HCT116 (cell line): Measurements from ENCODE around the gene ISCU. TPM values are rescaled to one million over a fixed set of nuclear protein-coding genes. Genes with fewer than 3 reads are reported as not detected.

Source experiments
- ATAC-seq: fragments of 200-7000 bp; cut with Tn5 transposase; 2 replicates; pipeline ENCODE4 v1.9.1; 2020; ENCODE audit warnings: mild to moderate bottlenecking, moderate library complexity
- BruUV-seq: library from RNA; stranded (reverse); fragments of 400-500 nt; replicated peaks from 2 replicates; lab custom pipeline; 2021; lab: Mats Ljungman, UMichigan
- CTCF ChIA-PET: fragments of 300-600 bp; sonication (Branson Sonifier 250); formaldehyde crosslinking; loops from one replicate; lab custom pipeline; 2021; ENCODE audit warnings: antibody characterized with exemption; lab: Charles Lee
- POLR2A ChIA-PET: fragments of 300-600, 350-600 bp; sonication (Branson Sonifier 250); formaldehyde crosslinking; loops from one replicate; lab custom pipeline; 2021; ENCODE audit warnings: antibody characterized with exemption; lab: Charles Lee
- RAD21 ChIA-PET, 2 experiments: fragments of 300-600 bp; sonication (Branson Sonifier 250); formaldehyde crosslinking; loops; one replicate each; lab custom pipeline; 2023; ENCODE audit warnings: low total read pairs in 2 of 2; ENCODE audit not compliant: uncharacterized antibody in 2 of 2, unreplicated experiment in 2 of 2, low non-redundant PET in 1 of 2; lab: Charles Lee
- DNase-seq: peaks from one replicate; pipeline ENCODE4 v3.0.0-alpha.2; 2010; ENCODE audit warnings: low read depth, low spot score
- H2AFZ ChIP-seq: fragments of 200-600 bp; shearing (Covaris generic), sonication (generic); 2 replicates; pipeline ENCODE4 v1.6.1; 2017; ENCODE audit warnings: low read depth, mixed run types, mixed read lengths, antibody characterized with exemption, low read length; ENCODE audit not compliant: poor library complexity, severe bottlenecking
- H3K27ac ChIP-seq: 2 replicates; pipeline ENCODE4 v1.5.1; 2012; ENCODE audit warnings: low read depth, low read length
- H3K27me3 ChIP-seq: fragments of 200-600 bp; sonication (generic); 2 replicates; pipeline ENCODE4 v1.6.1; 2016; ENCODE audit warnings: mixed run types, low read length, mixed read lengths; ENCODE audit not compliant: insufficient read depth
- H3K36me3 ChIP-seq, 2 experiments: fragments of 200-500 bp in 1 of 2; fragments of 200-600 bp in 1 of 2; sonication (Bioruptor generic) in 1 of 2; sonication (generic) in 1 of 2; 2 replicates each; pipeline versions ENCODE4 v1.5.1 to v1.6.1; 2014 to 2016; ENCODE audit warnings: low read length in 2 of 2, inconsistent platforms in 1 of 2, mixed read lengths in 1 of 2, mixed run types in 1 of 2; ENCODE audit not compliant: insufficient read depth in 2 of 2, control insufficient read depth in 1 of 2
- H3K4me1 ChIP-seq, 2 experiments: fragments of 200-600 bp in 1 of 2; sonication (generic) in 1 of 2; 2 replicates each; pipeline versions ENCODE4 v1.5.1 to v1.6.1; 2012 to 2017; ENCODE audit warnings: low read length in 2 of 2, inconsistent platforms in 1 of 2, mild to moderate bottlenecking in 1 of 2, mixed read lengths in 1 of 2, mixed run types in 1 of 2, moderate library complexity in 1 of 2; ENCODE audit not compliant: insufficient read depth in 2 of 2, control insufficient read depth in 1 of 2
- H3K4me2 ChIP-seq: fragments of 200-600 bp; sonication (generic); 2 replicates; pipeline ENCODE4 v1.6.1; 2017; ENCODE audit warnings: mixed run types, low read length, mixed read lengths
- H3K4me3 ChIP-seq, 2 experiments: fragments of 200-600 bp in 1 of 2; sonication (generic) in 1 of 2; replicated peaks in 1 of 2; 2 replicates each; pipeline ENCODE4 v1.5.1; 2011 to 2016; ENCODE audit warnings: low read length in 2 of 2, control low read depth in 1 of 2, low read depth in 1 of 2, mild to moderate bottlenecking in 1 of 2, mixed read lengths in 1 of 2, mixed run types in 1 of 2
- H3K79me2 ChIP-seq: fragments of 200-600 bp; sonication (generic); 2 replicates; pipeline ENCODE4 v1.6.1; 2017; ENCODE audit warnings: mild to moderate bottlenecking, mixed run types, low read length, moderate library complexity, mixed read lengths; ENCODE audit not compliant: insufficient read depth
- H3K9ac ChIP-seq: fragments of 200-600 bp; sonication (generic); 2 replicates; pipeline ENCODE4 v1.6.1; 2016; ENCODE audit warnings: low read length, mixed read lengths
- H3K9me2 ChIP-seq: fragments of 200-600 bp; sonication (generic), shearing (Covaris generic); 2 replicates; pipeline ENCODE4 v1.6.1; 2017; ENCODE audit warnings: mixed run types, mild to moderate bottlenecking, moderate library complexity; ENCODE audit not compliant: insufficient read depth
- H3K9me3 ChIP-seq, 2 experiments: fragments of 200-500 bp in 1 of 2; fragments of 200-600 bp in 1 of 2; sonication (Bioruptor generic) in 1 of 2; sonication (generic) in 1 of 2; 2 replicates each; pipeline ENCODE4 v1.6.1; 2014 to 2017; ENCODE audit warnings: low read length in 2 of 2, mixed read lengths in 2 of 2, inconsistent platforms in 1 of 2, low read depth in 1 of 2, mild to moderate bottlenecking in 1 of 2, mixed run types in 1 of 2, moderate library complexity in 1 of 2; ENCODE audit not compliant: control insufficient read depth in 1 of 2, insufficient read depth in 1 of 2
- H4K20me1 ChIP-seq: fragments of 200-600 bp; sonication (generic), shearing (Covaris generic); 2 replicates; pipeline ENCODE4 v1.6.1; 2017; ENCODE audit warnings: mixed run types, mild to moderate bottlenecking, moderate library complexity; ENCODE audit not compliant: insufficient read depth
- EZH2 ChIP-seq: fragments of 200-600 bp; sonication (generic); IDR thresholded peaks from 2 replicates; pipeline ENCODE4 v1.6.1; 2017; ENCODE audit warnings: antibody characterized with exemption, mixed run types
- FOSL1 ChIP-seq: IDR thresholded peaks from 2 replicates; pipeline ENCODE4 v1.6.1; 2012; ENCODE audit warnings: low read depth
- MAX ChIP-seq: IDR thresholded peaks from 2 replicates; pipeline ENCODE4 v1.6.1; 2012
- POLR2AphosphoS5 ChIP-seq: IDR thresholded peaks from 2 replicates; pipeline ENCODE4 v1.6.1; 2011; ENCODE audit warnings: mild to moderate bottlenecking, low read depth, low read length, moderate library complexity
- RAD21 ChIP-seq: IDR thresholded peaks from 2 replicates; pipeline ENCODE4 v1.6.1; 2012; ENCODE audit warnings: low read depth, mild to moderate bottlenecking
- SIN3A ChIP-seq: IDR thresholded peaks from 2 replicates; pipeline ENCODE4 v1.6.1; 2012; ENCODE audit warnings: low read depth
- SP1 ChIP-seq: IDR thresholded peaks from 2 replicates; pipeline ENCODE4 v1.6.1; 2012; ENCODE audit warnings: low read depth
- SRF ChIP-seq: IDR thresholded peaks from 2 replicates; pipeline ENCODE4 v1.6.1; 2012; ENCODE audit warnings: low read depth
- TCF7L2 ChIP-seq: IDR thresholded peaks from 2 replicates; pipeline ENCODE4 v1.7.0; 2011; ENCODE audit warnings: borderline replicate concordance, inconsistent platforms; ENCODE audit not compliant: insufficient read depth, insufficient read length; ENCODE audit errors: extremely low read depth
- ZFX ChIP-seq: fragments of 450-650 bp; IDR thresholded peaks from 2 replicates; pipeline ENCODE4 v1.6.1; 2017
- ZNF274 ChIP-seq: fragments of 200-500 bp; sonication (Bioruptor generic); IDR thresholded peaks from 2 replicates; pipeline ENCODE4 v1.6.1; 2014; ENCODE audit warnings: mild to moderate bottlenecking, low read depth, low read length, inconsistent platforms
- intact Hi-C: fragments of 100-400 bp; cut with micrococcal nuclease; formaldehyde crosslinking; loops from 2 replicates; pipeline ENCODE4 v1.10.0; 2022
- total RNA-seq: library from RNA; stranded (reverse); gene quantifications from one replicate; pipeline ENCODE4 v1.2.1, GENCODE V29; 2021; ENCODE audit not compliant: unreplicated experiment

ISCU gene
- total RNA-seq, 1 experiment from 2014 or later, result 89.6 TPM

- peaks cover 3 to 15% of the 10 kb centered on the region in 2 experiments; a peak in 2 of 4 replicates for H3K4me1 ChIP-seq
- TF ChIP-seq POLR2AphosphoS5, result no peak
- no peak for TF ChIP-seq ZFX
- TF ChIP-seq MAX, result no peak
- TF ChIP-seq ZNF274, result no peak
- TF ChIP-seq SP1, result no peak
- no peak for TF ChIP-seq SIN3A
- no peak for TF ChIP-seq FOSL1
- TF ChIP-seq SRF, result no peak
- TF ChIP-seq EZH2, result no peak
- TF ChIP-seq TCF7L2, result no peak
- no peak for TF ChIP-seq RAD21
- H3K36me3 ChIP-seq, result peaks cover 23 to 24% of the 10 kb centered on the region in 2 experiments
- RAD21 ChIA-PET, result no interaction called here
- POLR2A ChIA-PET, result no interaction called here
- H3K9me2 ChIP-seq, result no peaks in the 10 kb centered on the region
- no peaks in the 10 kb centered on the region for H4K20me1 ChIP-seq
- H3K9me3 ChIP-seq, result no peaks in the 10 kb centered on the region
- no TSS peak for BruUV-seq
- ATAC-seq (no peak), DNase-seq (no peak)
- CTCF ChIA-PET, result no interaction called here
- no peaks in the 10 kb centered on the region for H3K79me2 ChIP-seq
- no peak overlapping the region for H3K4me2 ChIP-seq
- H3K4me3 ChIP-seq, result no peak overlapping the region
- no peak overlapping the region for H3K9ac ChIP-seq
- intact Hi-C loops, result no loop called here
- no peak overlapping the region for H2AFZ ChIP-seq
- no peaks in the 10 kb centered on the region for H3K27me3 ChIP-seq
- no peak overlapping the region for H3K27ac ChIP-seq
These were observed 44.2 kb upstream of the ISCU start for GRCh38 chr12:108518101-108518715.
